HL-60 (cell line): ENCODE results near the gene MEIKIN.

ENCODE experiments used
- DNase-seq, 2 experiments: peaks; one replicate each; pipeline ENCODE4 v3.0.0-alpha.2; 2010 to 2020; ENCODE audit warnings: low read depth in 1 of 2, low spot score in 1 of 2
- H3K27ac ChIP-seq: fragments of 250-450 bp; sonication (Bioruptor Pico); replicated peaks from 2 replicates; pipeline ENCODE4 v1.5.1; 2020; ENCODE audit warnings: mild to moderate bottlenecking, moderate library complexity
- H3K27me3 ChIP-seq: fragments of 250-450 bp; sonication (Bioruptor Pico); 2 replicates; pipeline ENCODE4 v1.5.1; 2021; ENCODE audit warnings: mild to moderate bottlenecking, moderate library complexity; ENCODE audit not compliant: insufficient read depth, poor library complexity, severe bottlenecking
- H3K4me3 ChIP-seq: replicated peaks from 2 replicates; pipeline ENCODE4 v1.5.1; 2011; ENCODE audit warnings: mild to moderate bottlenecking, control low read depth, low read length; ENCODE audit not compliant: insufficient read depth
- GABPA ChIP-seq: IDR thresholded peaks from 2 replicates; pipeline ENCODE4 v1.6.1; 2012; ENCODE audit warnings: low read depth
- POLR2AphosphoS5 ChIP-seq: IDR thresholded peaks from 2 replicates; pipeline ENCODE4 v1.6.1; 2012; ENCODE audit warnings: low read depth
- SPI1 ChIP-seq: IDR thresholded peaks from 2 replicates; pipeline ENCODE4 v1.6.1; 2012; ENCODE audit warnings: low read depth, mild to moderate bottlenecking, borderline replicate concordance
- TF ChIP-seq, protein P1 (sequence below): IDR thresholded peaks from one replicate; pipeline ENCODE4 v1.5.1; 2011; ENCODE audit warnings: low read length, control low read depth, inconsistent platforms; ENCODE audit not compliant: insufficient read depth
- TF ChIP-seq, protein P2 (sequence below): IDR thresholded peaks from 2 replicates; pipeline ENCODE4 v1.6.1; 2012; ENCODE audit warnings: low read depth; ENCODE audit not compliant: insufficient replicate concordance

MEIKIN gene

DNA sequence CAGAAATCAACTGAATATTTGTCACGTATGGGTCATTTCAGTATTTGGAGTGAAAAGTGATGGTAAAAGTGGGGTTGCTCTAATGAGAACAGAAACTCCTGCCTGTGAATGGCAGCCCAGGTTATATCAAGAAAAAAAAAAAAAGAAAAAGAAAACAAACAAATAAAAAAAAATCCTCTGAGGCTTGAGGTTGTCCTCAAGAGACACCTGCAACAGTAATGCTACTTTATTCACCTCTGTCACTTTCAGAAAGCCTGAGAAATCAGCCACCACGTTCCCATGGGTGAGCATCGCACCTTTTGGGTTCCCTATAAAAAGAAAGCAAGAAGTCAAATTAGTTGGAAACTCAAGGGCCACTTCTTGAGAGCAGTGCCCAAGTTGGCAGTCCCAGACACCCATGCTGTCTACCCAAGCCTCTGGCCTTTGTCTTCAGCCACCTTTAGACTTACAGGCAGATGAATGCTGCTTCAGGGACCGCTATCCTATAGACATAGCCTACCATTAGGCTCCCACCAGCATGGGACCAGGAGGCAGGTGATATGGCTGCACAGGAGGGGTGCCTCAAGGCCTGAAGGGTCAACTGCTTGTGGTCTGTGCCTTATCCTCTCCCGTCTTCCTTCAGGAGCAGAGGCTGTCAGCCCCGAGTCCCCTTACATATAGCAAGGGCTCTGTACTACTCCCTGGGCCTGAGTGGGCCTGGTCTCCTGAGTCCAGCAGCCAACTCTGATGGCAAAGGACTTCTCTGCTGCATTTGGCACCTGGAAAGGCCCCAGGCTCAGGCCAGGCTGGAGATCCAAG lies 31.1 kb upstream of the MEIKIN start:
- H3K4me3 ChIP-seq, result no peak overlapping the region
- DNase-seq, result no peak
- TF ChIP-seq POLR2AphosphoS5 (no peak), GABPA (no peak), SPI1 (no peak)
- TF ChIP-seq, protein P1, sequence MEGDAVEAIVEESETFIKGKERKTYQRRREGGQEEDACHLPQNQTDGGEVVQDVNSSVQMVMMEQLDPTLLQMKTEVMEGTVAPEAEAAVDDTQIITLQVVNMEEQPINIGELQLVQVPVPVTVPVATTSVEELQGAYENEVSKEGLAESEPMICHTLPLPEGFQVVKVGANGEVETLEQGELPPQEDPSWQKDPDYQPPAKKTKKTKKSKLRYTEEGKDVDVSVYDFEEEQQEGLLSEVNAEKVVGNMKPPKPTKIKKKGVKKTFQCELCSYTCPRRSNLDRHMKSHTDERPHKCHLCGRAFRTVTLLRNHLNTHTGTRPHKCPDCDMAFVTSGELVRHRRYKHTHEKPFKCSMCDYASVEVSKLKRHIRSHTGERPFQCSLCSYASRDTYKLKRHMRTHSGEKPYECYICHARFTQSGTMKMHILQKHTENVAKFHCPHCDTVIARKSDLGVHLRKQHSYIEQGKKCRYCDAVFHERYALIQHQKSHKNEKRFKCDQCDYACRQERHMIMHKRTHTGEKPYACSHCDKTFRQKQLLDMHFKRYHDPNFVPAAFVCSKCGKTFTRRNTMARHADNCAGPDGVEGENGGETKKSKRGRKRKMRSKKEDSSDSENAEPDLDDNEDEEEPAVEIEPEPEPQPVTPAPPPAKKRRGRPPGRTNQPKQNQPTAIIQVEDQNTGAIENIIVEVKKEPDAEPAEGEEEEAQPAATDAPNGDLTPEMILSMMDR, result no peak
- TF ChIP-seq, protein P2, sequence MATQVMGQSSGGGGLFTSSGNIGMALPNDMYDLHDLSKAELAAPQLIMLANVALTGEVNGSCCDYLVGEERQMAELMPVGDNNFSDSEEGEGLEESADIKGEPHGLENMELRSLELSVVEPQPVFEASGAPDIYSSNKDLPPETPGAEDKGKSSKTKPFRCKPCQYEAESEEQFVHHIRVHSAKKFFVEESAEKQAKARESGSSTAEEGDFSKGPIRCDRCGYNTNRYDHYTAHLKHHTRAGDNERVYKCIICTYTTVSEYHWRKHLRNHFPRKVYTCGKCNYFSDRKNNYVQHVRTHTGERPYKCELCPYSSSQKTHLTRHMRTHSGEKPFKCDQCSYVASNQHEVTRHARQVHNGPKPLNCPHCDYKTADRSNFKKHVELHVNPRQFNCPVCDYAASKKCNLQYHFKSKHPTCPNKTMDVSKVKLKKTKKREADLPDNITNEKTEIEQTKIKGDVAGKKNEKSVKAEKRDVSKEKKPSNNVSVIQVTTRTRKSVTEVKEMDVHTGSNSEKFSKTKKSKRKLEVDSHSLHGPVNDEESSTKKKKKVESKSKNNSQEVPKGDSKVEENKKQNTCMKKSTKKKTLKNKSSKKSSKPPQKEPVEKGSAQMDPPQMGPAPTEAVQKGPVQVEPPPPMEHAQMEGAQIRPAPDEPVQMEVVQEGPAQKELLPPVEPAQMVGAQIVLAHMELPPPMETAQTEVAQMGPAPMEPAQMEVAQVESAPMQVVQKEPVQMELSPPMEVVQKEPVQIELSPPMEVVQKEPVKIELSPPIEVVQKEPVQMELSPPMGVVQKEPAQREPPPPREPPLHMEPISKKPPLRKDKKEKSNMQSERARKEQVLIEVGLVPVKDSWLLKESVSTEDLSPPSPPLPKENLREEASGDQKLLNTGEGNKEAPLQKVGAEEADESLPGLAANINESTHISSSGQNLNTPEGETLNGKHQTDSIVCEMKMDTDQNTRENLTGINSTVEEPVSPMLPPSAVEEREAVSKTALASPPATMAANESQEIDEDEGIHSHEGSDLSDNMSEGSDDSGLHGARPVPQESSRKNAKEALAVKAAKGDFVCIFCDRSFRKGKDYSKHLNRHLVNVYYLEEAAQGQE, result no peak
- H3K27me3 ChIP-seq, result no peaks in the 10 kb centered on the region
- no peak overlapping the region for H3K27ac ChIP-seq

DNA sequence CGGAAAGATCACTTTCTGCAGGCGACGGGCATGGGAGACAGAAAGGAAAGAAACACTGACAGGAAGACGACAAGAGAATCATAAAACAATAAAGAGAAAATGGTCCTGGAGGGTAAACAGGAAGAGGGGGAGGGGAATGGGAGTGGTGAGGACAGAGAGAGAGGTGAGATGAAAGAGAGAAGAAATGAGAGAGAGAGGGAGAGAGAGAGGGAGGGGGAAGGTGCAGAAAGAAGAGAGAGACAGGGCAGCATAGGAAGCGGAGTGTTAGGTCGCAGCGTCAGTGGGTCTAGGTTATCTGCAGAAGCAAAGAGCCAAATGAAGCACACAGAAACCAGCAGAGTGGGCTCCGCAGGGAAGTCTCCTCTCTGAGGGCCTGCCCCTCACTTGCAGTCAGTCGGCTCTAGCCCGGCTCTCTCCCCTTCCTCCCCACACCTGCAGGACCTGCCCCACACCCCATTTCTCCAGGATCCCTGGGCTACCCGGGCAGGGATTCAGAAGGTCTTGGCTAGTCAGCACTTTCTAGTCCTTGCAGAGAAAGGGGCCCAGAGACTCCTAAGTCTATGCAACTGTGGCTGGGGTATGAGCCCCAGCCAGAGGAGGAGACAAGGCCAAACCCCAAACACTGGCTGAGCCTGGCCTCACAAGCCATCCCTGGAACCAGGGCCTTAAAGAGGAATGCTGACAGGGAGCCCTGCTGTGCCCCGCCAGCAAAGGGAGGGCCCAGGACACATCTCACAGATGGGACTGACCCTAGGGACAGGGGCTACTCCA lies 29.7 kb upstream of the MEIKIN start:
- TF ChIP-seq SPI1, result no peak
- TF ChIP-seq, protein P1, result no peak
- TF ChIP-seq, protein P2, result no peak
- no peak for TF ChIP-seq GABPA
- no peak for TF ChIP-seq POLR2AphosphoS5
- DNase-seq, result no peak
- H3K4me3 ChIP-seq, result no peak overlapping the region

DNA sequence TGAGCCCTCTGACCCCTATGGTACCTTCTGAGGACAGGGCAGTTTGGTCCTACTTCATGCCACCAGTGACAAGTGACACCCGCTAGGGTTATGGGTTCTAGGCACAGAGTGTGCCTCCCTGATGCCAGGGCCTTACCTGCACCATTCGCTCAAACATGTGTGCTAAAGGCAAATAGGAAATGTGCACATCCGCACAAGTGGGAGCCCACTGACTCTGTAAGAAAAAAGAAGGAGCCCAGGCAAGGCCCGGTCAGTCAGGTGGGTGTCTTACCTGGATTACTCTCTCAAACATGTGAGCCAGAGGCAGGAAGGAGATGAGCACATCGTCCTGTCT lies 29.1 kb upstream of the MEIKIN start:
- DNase-seq, result no peak
- Histone ChIP-seq H3K4me3 (no peak overlapping the region), H3K27me3 (no peaks in the 10 kb centered on the region), H3K27ac (no peak overlapping the region)
- TF ChIP-seq SPI1, result no peak
- TF ChIP-seq, protein P1, result no peak
- TF ChIP-seq, protein P2, result no peak

More for the DNA sequence above, 29.7 kb upstream of the MEIKIN start:
- Histone ChIP-seq H3K27ac (no peak overlapping the region), H3K27me3 (no peaks in the 10 kb centered on the region)
